Panc1 (cell line): ENCODE measurements around the gene LBH.

Experiments used
- POLR2AphosphoS5 ChIP-seq: IDR thresholded peaks from 2 replicates; pipeline ENCODE4 v1.6.1; 2012; ENCODE audit warnings: mild to moderate bottlenecking, low read depth, low read length, moderate library complexity
- SIN3A ChIP-seq: IDR thresholded peaks from 2 replicates; pipeline ENCODE4 v1.6.1; 2012; ENCODE audit warnings: low read depth, mild to moderate bottlenecking, low read length, moderate library complexity, borderline replicate concordance; ENCODE audit not compliant: insufficient read depth
- TF ChIP-seq, protein P1 (sequence below): fragments of 450-650 bp; IDR thresholded peaks from 2 replicates; pipeline ENCODE4 v1.5.1; 2017; ENCODE audit warnings: mild to moderate bottlenecking

DNA sequence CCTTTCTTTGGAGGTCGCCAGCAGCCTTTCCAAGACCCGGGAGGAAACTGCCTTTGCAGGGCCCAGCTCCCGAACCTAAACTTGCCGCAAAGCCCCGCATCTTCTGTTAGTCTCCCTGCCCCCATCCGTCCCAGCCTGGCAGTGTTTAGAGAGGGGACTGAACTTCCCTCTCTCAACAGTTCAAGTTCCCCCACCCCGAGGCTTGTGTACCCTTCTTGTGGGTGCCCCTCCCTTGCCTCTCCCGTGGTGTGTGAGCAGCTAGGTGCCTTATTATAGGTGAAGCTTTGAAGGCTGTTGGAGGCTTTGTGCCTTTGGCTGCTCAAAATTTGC lies 1.4 kb downstream of the LBH start:
- TF ChIP-seq, protein P1, sequence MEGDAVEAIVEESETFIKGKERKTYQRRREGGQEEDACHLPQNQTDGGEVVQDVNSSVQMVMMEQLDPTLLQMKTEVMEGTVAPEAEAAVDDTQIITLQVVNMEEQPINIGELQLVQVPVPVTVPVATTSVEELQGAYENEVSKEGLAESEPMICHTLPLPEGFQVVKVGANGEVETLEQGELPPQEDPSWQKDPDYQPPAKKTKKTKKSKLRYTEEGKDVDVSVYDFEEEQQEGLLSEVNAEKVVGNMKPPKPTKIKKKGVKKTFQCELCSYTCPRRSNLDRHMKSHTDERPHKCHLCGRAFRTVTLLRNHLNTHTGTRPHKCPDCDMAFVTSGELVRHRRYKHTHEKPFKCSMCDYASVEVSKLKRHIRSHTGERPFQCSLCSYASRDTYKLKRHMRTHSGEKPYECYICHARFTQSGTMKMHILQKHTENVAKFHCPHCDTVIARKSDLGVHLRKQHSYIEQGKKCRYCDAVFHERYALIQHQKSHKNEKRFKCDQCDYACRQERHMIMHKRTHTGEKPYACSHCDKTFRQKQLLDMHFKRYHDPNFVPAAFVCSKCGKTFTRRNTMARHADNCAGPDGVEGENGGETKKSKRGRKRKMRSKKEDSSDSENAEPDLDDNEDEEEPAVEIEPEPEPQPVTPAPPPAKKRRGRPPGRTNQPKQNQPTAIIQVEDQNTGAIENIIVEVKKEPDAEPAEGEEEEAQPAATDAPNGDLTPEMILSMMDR: no peak
- TF ChIP-seq POLR2AphosphoS5 (no peak), SIN3A (no peak)
